ENCODE measurements around the gene PTPRD. TPM values are rescaled to one million over a fixed set of nuclear protein-coding genes. Genes with fewer than 3 reads are reported as not detected.

PTPRD gene
- total RNA-seq, 1 experiment from 2014 or later: not detected

- BruUV-seq (replicated peaks): no TSS peak
- no peak overlapping the region for H3K27ac ChIP-seq (ENCODE audit: low read depth, low read length, poor library complexity, severe bottlenecking)
- H3K36me3 ChIP-seq (ENCODE audit: insufficient read depth, low read length, poor library complexity, severe bottlenecking): no peaks in the 10 kb centered on the region
- CTCF ChIA-PET: no interaction called here
- H3K4me1 ChIP-seq (ENCODE audit: insufficient read depth, low read length, poor library complexity, severe bottlenecking): no peaks in the 10 kb centered on the region
- POLR2A ChIA-PET (ENCODE audit: low non-redundant PET): no interaction called here
- peaks cover 14% of the 10 kb centered on the region for H3K27me3 ChIP-seq (replicated peaks; ENCODE audit: insufficient read depth, low read depth, low read length, poor library complexity)
- intact Hi-C loops (cut with micrococcal nuclease; ENCODE audit: unreplicated experiment): no loop called here
- DNase-seq (ENCODE audit: low spot score): no peak
- TF ChIP-seq EZH2 (IDR thresholded peaks at IDR 0.05; ENCODE audit: borderline replicate concordance, low read depth, low read length, poor library complexity, severe bottlenecking) (no peak), CTCF (conservative IDR thresholded peaks at IDR 0.05; ENCODE audit: low read depth, low read length) (no peak)
- no peak overlapping the region for H3K4me3 ChIP-seq (ENCODE audit: low read depth, low read length, poor library complexity, severe bottlenecking)
- H3K9me3 ChIP-seq (ENCODE audit: low read depth, low read length, poor library complexity, severe bottlenecking): no peaks in the 10 kb centered on the region
These were observed 1812.6 kb downstream of the PTPRD start for GRCh38 chr9:8800196-8800595.

- Histone ChIP-seq H3K27ac (ENCODE audit: low read depth, low read length, poor library complexity, severe bottlenecking) (no peak overlapping the region), H3K27me3 (replicated peaks; ENCODE audit: insufficient read depth, low read depth, low read length, poor library complexity) (peaks cover 9% of the 10 kb centered on the region), H3K36me3 (ENCODE audit: insufficient read depth, low read length, poor library complexity, severe bottlenecking) (no peaks in the 10 kb centered on the region), H3K4me1 (ENCODE audit: insufficient read depth, low read length, poor library complexity, severe bottlenecking) (no peaks in the 10 kb centered on the region), H3K4me3 (ENCODE audit: low read depth, low read length, poor library complexity, severe bottlenecking) (no peak overlapping the region), H3K9me3 (ENCODE audit: low read depth, low read length, poor library complexity, severe bottlenecking) (no peaks in the 10 kb centered on the region)
- ChIA-PET CTCF (no interaction called here), POLR2A (ENCODE audit: low non-redundant PET) (no interaction called here)
- DNase-seq (ENCODE audit: low spot score): no peak
- TF ChIP-seq CTCF (conservative IDR thresholded peaks at IDR 0.05; ENCODE audit: low read depth, low read length) (no peak), EZH2 (IDR thresholded peaks at IDR 0.05; ENCODE audit: borderline replicate concordance, low read depth, low read length, poor library complexity, severe bottlenecking) (no peak)
- intact Hi-C loops (cut with micrococcal nuclease; ENCODE audit: unreplicated experiment): no loop called here
- BruUV-seq (replicated peaks): no TSS peak
These were observed 1813.2 kb downstream of the PTPRD start for GRCh38 chr9:8799615-8800014.

GRCh38 chr9:8799206-8799605 is 1813.6 kb downstream of the PTPRD start:
- no peaks in the 10 kb centered on the region for H3K9me3 ChIP-seq (ENCODE audit: low read depth, low read length, poor library complexity, severe bottlenecking)
- H3K36me3 ChIP-seq (ENCODE audit: insufficient read depth, low read length, poor library complexity, severe bottlenecking): no peaks in the 10 kb centered on the region
- no peaks in the 10 kb centered on the region for H3K4me1 ChIP-seq (ENCODE audit: insufficient read depth, low read length, poor library complexity, severe bottlenecking)
- no peak overlapping the region for H3K27ac ChIP-seq (ENCODE audit: low read depth, low read length, poor library complexity, severe bottlenecking)
- CTCF ChIA-PET: no interaction called here
- H3K27me3 ChIP-seq (replicated peaks; ENCODE audit: insufficient read depth, low read depth, low read length, poor library complexity): peaks cover 9% of the 10 kb centered on the region
- no TSS peak for BruUV-seq (replicated peaks)
- POLR2A ChIA-PET (ENCODE audit: low non-redundant PET): no interaction called here
- DNase-seq (ENCODE audit: low spot score): no peak
- TF ChIP-seq CTCF (conservative IDR thresholded peaks at IDR 0.05; ENCODE audit: low read depth, low read length) (no peak), EZH2 (IDR thresholded peaks at IDR 0.05; ENCODE audit: borderline replicate concordance, low read depth, low read length, poor library complexity, severe bottlenecking) (no peak)
- no peak overlapping the region for H3K4me3 ChIP-seq (ENCODE audit: low read depth, low read length, poor library complexity, severe bottlenecking)
- intact Hi-C loops (cut with micrococcal nuclease; ENCODE audit: unreplicated experiment): no loop called here
